Fibroblast of skin of back (primary cell): ENCODE measurements around the gene RCAN3.
A peak's percentile ranks its signal among the peaks of the same experiment; 100 is the strongest.

ENCODE experiments used
- DNase-seq: peaks from one replicate; pipeline ENCODE4 v3.0.0-alpha.2; 2013

RCAN3 gene

DNA sequence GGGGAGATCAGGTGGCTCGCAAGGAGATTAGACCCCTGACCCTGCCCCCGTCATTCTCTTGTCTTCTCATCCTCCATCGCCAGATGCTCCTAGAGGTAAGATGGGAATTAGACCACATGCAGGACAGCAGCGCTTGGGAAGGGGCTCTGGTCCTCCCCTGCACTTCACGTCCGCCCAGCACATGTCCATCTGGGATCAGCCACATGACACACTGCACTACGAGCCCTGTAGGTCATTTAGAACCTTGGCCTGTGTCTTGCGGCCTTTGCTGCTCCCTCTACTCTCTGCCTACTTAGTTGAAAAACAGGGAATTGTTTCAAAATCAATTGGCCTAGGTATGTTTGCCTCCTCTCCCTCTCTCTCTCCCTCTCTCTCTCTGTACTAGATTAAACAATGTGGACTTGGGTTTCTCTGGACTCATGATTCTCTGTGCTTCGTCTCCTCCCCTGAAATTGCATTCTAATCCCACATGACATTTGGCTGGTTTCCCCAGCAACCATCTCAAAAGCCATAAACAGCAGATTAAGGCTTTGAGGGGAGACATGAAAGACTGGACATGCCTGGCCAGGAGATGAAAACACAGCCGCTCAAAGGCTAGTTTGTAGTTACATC lies 49.4 kb downstream of the RCAN3 start:
- peak; percentile 5 for DNase-seq

DNA sequence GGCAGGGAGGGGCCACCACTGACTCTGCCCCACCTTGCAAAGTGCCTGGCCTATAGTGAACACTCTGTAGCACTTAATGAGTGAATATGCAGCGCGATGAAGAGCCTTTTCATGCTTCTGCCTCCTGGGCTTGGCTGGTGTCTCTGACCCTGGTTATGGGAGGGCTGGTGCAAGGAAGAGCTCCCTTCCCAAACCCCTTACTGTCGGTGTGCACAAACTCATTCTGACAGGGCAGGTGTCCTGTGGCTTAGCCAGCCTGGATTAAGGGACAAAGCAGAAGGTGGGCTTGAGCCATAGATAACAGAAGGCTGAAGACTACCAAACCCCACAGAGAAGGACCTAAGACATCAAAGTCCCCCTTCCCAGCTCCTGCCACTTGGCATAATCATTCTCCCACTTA lies 51.3 kb downstream of the RCAN3 start:
- DNase-seq = no peak

- DNase-seq = no peak
Measured at GRCh38 chr1:24554714-24555113, 52.1 kb downstream of the RCAN3 start.

DNA sequence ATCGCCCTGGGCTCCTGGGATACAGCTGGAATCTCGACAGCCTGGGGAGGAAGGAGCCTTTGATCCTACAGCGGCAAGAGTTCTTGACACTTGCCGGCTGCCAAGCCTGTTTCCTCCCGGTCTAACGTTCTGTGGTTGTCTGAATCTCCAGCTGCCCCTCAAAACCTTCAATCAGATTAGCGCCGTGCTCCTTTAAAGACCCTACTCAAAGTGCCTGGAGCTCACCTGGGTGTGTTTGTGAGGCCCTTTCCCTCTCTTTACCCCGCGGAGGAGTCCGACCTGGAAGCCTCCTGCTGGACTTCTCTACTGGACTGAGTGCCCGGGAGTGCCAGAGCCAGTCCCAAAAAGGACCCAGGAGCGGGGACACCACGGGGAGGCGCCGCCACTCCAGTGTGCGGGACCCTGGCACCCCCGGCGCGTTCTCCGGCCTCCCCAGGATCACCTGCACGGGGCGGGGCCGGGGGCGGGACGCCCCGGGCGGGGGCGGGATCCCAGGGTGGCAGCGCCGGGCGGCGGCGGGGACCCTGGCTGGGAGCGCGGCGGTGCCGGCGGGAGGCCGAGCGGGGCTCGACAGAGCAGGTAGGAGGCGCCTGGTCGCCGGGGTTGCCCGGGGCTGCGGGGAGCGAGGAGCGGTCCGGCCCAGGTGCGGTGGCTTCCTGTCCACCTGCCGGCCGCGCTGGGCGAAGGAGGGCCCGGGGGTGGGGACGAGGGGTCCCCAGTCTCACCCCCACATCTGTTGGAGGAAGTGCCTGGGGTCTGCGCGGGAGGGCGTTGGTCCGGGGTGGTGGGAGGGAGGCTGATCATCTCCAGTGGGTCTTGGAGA lies 53.2 kb downstream of the RCAN3 start, which contains the start of gene NCMAP:
NCMAP (plus strand) TSS at position 497 of the 823 bp plus-strand sequence. CDS start 39,344 bp downstream, outside the sequence.
- DNase-seq = no peak

DNA sequence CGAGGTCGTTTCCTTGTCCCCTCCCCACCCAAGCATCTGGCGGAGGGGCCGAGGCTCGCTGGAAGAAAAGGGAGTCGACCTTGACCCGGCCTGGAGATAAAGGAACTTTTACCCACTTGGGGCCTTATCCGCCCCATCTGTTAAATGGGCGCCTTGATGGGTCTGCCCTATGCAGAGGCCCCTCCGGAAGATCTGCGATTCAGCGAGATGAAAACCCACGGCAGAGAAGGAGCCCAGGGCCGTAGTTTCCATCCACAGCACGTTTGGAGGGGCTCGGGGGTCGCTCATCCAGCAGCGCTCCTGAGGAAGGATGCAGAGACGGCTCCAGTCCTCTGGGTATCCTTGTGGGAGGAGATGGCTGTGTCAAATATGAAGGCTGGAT lies 53.8 kb downstream of the RCAN3 start:
- no peak for DNase-seq

DNA sequence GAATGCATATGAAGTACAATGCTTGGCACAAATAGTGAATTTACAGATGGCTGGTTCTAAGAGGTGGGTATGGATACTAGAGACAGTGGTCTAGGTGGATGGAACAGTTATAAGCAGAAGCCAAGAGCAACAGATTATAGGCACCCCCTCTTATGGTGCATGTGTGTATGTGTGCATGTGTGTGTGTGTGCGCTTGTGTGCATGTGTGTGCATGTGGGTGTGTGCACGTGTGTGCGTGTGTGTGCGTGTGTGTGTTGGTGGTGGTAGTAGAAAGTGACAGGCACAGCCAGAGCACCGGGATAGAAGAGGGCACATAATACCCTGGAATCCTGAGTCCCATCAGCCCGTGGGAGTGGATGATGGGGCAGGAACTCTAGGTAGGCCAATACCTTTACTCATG lies 54.6 kb downstream of the RCAN3 start:
- no peak for DNase-seq

- no peak for DNase-seq
Measured at GRCh38 chr1:24557711-24558131, 55.1 kb downstream of the RCAN3 start.

DNA sequence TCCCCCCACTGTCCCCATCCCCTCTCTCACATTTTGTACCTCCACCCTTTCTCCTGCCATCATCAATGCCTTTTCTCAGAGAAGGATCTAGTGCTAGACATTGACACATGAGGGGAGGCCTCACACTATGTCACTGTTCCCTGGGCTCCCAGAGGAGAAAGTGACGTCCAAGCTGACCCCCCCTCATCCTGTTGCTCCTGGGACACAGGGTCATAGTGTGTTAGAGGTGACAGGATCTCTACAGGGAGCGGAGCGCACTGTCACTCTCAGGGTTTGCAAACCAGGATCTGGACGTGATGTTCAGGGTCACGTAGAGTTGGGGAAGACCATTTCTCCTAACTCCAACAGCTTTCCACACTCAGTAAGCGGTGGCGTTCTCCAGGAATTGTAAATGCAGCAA lies 55.8 kb downstream of the RCAN3 start:
- no peak for DNase-seq

- DNase-seq = peak; percentile 40
Measured at GRCh38 chr1:24558902-24559791, 56.5 kb downstream of the RCAN3 start.

GRCh38 chr1:24560361-24560760 lies 57.7 kb downstream of the RCAN3 start:
- no peak for DNase-seq

DNA sequence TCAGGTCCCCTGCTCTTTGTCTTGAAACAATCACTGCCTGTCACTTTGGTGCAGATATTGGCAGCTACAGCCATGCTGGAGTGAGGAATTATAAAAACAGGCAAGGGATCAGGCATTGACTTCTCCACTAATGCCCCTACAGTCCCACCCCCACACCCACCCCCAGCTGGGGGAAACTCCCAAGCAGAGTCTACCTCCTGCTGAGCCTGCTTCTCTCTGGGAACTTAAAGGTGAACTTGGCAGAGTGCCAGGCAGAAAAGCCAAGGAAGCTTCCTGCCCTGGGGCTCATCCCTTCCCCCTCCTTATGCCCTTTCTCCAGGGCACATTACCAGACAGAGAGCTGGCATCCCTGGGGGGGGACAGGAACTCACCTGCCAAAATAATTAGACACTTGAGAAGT lies 60.0 kb downstream of the RCAN3 start:
- no peak for DNase-seq

DNA sequence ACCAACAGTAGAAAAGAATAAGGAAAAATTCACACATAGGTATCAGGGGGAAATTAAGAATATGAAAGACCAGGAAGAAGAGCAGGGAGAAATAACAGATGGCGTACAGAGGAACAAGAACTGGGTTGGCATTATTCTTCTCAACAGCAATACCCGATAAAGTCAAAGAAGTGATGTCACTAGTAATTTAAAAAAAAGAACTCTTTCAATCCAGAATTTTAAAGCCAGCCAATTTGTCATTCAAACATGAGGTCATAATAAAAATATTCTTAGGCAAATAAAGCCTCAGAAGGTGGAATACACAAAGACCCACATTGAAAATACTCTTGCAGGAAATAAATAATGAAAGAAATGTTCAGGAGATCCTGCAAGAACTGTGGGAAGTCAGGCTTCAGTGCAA lies 62.1 kb downstream of the RCAN3 start:
- DNase-seq = peak; percentile 16

GRCh38 chr1:24566236-24566867 lies 63.7 kb downstream of the RCAN3 start:
- peak; percentile 53 for DNase-seq

- DNase-seq = peak; percentile 16
Measured at GRCh38 chr1:24567792-24568388, 65.3 kb downstream of the RCAN3 start.

GRCh38 chr1:24568475-24568874 lies 65.8 kb downstream of the RCAN3 start:
- DNase-seq = no peak

- DNase-seq = no peak
Measured at GRCh38 chr1:24570265-24571125, 67.9 kb downstream of the RCAN3 start.

DNA sequence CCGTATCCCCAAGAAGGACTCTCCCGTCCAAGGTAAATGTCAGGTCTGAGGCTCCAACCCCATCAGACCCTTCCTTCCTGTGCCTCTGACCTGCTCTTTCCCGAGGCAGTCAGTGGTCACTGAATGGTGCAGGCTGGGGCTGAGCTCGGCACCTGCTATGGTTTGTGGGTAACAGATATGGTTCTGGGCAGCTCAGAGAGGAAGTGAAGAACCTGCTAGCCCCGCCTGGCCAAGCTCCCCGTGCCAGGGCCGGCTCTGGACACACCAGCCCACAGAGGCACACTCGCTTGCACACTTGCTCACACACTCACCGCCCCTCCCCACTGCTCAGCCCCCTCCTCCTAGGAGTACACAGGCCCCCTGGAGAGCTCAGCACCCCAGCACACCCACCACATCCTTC lies 69.7 kb downstream of the RCAN3 start:
- no peak for DNase-seq

- no peak for DNase-seq
Measured at GRCh38 chr1:24575905-24576587, 73.4 kb downstream of the RCAN3 start.

DNA sequence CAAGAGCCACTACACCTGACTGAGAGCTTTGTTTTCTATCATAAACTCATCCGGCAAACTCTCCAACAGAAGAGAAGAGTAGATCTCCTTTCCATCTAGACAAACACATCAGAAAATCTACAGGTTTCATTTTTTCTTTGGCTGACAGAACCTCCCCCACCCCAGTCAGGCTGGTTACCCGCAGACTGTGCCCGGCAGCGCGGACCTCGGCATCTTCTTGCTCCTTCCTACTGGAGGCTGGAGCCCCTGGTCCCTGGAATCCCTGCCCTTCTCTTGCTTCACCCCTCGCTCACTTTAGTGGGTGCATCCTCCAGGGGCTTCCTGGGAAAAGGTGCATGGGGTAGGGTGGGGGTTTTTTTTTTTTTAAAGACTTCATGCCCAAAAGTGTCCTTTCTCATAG lies 76.2 kb downstream of the RCAN3 start:
- no peak for DNase-seq

- DNase-seq = no peak
Measured at GRCh38 chr1:24580756-24581155, 78.1 kb downstream of the RCAN3 start.
